ENCODE data around the gene CSTA.

DNA sequence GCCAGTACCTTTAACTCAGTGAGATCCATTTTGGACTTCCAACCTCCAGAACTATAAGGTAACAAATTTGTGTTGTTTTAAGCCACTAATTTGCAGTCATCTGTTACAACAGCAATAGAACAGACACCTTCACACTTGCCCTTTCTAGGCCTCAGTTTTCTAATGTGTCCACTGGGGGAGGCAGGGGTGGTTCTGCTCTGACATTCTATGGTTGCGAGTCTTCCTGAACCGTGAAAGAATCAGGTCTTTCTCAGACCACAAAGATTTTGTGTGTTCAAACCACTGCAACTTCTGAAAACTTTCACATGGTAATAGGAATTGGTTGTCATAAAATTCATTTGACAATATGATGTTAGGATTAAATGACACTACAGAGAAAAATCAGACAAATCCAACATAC lies 26.8 kb upstream of the CSTA start:
- TF ChIP-seq CTCF (IDR thresholded peaks at IDR 0.05) (no peak), POLR2A (IDR thresholded peaks at IDR 0.05) (no peak)
